HG03432 (cell line): ENCODE results near the gene DGCR6L.
"Not testable (repeated sequence)": the region's sequence is repeated elsewhere in the genome, so short reads cannot be mapped to it uniquely, and the experiment has no call there.

Source experiments
- ATAC-seq: cut with Tn5 transposase; IDR thresholded peaks from one replicate; pipeline ENCODE4 v1.9.1; 2021; ENCODE audit warnings: mild to moderate bottlenecking, moderate library complexity; ENCODE audit not compliant: unreplicated experiment

Gene DGCR6L

DNA sequence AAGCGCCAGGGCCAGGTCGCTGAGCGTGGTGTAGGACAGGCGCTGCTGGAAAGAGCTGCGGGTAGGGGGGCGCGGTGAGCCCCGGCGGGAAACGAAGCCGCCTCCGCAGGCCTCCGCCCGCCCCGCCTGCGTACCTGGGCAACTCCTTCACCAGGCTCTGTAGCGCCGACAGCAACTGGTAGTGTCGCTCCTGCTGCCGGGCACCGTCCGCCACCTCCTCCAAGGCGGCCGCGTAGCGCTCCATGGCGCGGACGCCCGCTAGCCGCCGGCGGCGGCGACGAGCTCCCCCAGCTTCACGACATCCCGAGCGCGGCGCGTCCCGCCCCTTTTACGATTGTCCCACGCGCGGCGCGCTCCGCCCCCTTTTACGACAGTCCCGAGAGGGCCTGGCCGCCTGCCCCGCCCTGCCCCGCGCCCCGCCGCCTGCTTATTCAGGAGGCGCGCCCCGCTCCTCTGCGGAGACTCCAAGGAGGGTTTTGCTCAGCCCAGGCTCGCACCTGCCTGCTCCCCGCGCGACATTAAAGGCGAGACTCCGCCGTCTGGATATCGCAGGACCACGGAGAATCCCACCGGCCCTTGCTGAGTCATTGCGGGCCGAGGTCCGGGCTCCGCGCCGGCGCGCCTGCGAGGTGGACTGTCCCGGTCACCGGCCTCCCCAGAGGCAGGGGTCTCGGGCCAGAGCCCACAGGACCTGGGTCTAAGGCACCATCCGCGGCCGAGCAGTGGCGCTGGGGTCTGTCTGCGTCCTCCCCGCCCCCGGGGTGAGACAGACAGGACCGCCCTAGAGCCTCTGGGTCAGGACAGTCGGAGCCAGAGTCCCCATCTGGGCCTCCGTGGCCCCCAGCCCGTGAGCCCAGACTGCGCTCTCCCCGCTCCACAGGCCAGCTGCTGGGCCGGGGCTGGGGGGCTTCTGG lies at the start of gene DGCR6L:
TSS of gene DGCR6L (minus strand) at position 316 of the 914 bp plus-strand sequence. CDS start at position 244, 72 bp downstream.
- peak; percentile 73 for ATAC-seq

DNA sequence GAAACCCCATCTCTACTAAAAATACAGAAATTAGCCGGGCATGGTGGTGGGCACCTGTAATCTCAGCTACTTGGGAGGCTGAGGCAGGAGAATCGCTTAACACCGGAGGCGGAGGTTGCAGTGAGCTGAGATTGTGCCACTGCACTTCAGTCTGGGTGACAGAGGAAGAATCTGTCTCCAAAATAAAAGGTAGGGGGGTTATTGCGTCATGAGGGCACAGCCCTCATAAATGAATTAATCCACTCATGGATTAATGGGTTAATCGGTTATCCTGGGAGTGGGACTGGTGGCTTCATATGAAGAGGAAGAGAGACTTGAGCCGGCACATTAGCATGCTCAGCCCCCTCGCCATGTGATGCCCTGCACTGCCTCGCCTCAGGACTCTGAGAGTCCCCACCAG lies 49.0 kb upstream of the DGCR6L start:
- not testable (repeated sequence) for ATAC-seq

DNA sequence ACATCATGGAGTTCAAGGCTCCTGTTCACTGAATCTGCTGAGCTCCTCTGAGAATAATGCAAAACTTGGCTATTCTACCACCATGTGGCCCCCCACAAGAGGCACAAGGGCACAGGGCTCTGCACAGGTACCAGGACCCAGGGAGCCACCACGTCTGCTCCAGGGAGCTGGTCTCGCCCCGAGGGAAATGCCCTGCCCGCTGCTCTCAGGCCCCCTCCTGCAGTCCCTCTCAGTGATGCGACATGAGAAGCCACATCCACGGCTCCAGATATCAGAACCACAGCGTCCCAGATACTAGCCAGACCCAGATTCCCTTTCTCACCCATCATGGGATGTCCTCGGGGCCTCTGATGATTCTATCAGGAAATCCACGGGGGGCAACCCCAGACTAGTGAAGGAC lies 47.0 kb upstream of the DGCR6L start:
- not testable (repeated sequence) for ATAC-seq

DNA sequence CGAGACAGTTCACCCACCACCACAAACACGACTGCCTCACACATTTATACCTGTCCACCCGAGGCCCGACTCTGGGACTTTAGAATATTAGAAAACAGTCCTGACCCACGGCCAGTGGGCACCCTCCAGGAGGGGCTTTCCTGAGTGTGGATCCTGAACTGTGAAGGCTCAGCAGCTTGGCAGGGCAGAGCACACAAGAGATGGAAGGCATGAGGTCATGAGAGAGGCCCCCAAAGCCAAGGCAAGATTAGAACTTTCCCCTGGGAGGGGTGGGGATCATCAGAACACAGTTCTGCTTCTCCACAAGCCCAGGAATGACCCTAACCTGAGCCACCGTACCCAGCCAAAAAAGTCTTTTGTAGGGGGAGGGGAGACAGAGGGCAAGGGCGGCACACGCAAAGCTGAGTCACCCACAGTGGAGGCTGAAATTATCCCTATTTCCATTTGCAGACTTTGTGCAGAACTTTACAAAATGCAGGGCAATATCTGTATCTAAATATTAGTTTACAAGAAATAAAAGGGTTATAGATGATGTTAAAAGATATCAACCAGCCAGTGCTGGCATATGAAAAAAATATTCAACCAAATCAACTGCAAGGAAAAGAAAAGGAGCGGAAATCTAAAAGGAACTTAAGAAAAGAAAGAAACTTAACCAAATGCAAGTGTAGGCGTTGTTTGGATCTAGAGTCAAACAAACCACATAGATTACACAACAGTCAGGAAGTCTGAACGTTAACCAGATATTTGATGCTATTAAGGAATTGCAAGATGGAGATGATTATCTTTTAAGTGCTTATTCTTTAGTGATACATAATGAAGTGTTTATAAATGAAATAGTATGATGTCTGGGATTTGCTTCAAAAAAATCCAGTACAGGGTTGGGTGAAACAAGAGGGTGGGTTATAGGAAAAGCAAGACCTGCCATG lies 44.7 kb upstream of the DGCR6L start:
- ATAC-seq, result not testable (repeated sequence)

DNA sequence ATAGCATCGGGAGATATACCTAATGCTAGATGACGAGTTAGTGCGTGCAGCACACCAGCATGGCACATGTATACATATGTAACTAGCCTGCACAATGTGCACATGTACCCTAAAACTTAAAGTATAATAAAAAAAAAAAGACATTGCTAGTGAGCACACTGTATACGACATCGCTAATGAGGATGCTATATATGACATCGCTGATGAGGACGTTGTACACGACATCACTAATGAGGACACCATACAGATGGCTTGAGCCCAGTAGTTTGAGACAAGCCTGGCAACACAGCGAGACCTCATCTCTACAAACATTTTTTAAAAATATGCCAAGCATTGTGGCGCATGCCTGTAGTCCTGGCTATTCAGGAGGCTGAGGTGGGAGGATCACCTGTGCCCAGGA lies 42.5 kb upstream of the DGCR6L start:
- not testable (repeated sequence) for ATAC-seq

DNA sequence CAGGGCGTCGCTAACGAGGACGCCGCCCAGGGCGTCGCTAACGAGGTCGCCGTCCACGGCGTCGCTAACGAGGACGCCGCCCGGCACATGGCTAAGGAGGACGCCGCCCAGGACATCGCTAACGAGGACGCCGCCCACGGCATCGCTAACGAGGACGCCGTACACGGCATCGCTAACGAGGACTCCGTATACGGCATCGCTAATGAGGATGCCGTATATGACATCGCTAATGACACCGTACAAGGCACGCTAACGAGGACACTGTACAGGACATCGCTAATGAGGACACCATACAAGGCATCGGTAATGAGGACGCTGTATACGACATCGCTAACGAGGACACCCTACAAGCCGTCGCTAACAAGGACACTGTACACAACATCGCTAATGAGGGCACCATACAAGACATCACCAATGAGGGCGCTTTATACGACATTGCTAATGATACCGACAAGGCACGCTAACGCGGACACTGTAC lies 41.9 kb upstream of the DGCR6L start:
- ATAC-seq, result not testable (repeated sequence)

DNA sequence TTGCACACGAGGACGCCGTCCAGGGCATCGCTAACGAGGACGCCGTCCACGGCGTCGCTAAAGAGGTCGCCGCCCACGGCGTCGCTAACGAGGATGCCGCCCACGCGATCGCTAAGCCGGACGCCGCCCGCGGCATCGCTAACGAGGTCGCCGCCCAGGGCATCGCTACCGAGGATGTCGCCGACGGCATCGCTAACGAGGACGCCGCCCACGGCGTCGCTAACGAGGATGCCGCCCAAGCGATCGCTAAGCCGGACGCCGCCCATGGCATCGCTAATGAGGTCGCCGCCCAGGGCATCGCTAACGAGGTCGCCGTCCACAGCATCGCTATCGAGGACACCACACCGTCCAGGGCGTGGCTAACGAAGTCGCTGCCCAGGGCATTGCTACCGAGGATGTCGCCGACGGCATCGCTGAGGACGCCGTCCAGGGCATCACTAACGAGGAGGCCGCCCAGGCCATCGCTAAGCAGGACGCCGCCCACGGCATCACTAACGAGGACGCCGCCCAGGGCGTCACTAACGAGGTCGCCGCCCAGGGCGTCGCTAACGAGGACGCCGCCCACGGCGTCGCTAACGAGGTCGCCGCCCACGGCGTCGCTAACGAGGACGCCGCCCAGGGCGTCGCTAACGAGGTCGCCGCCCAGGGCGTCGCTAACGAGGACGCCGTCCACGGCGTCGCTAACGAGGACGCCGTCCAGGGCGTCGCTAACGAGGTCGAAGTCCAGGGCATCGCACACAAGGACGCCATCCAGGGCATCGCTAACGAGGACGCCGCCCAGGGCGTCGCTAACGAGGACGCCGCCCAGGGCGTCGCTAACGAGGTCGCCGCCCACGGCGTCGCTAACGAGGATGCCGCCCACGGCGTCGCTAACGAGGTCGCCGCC lies 41.2 kb upstream of the DGCR6L start:
- ATAC-seq, result not testable (repeated sequence)

DNA sequence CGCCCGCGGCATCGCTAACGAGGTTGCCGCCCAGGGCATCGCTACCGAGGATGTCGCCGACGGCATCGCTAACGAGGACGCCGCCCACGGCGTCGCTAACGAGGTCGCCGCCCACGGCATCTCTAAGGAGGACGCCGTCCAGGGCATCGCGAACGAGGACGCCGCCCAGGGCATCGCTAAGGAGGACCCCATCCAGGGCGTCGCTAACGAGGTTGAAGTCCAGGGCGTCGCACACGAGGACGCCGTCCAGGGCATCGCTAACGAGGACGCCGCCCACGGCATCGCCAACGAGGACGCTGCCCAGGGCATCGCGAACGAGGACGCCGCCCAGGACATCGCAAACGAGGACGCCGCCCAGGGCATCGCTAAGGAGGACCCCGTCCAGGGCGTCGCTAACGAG lies 40.4 kb upstream of the DGCR6L start:
- ATAC-seq, result not testable (repeated sequence)

DNA sequence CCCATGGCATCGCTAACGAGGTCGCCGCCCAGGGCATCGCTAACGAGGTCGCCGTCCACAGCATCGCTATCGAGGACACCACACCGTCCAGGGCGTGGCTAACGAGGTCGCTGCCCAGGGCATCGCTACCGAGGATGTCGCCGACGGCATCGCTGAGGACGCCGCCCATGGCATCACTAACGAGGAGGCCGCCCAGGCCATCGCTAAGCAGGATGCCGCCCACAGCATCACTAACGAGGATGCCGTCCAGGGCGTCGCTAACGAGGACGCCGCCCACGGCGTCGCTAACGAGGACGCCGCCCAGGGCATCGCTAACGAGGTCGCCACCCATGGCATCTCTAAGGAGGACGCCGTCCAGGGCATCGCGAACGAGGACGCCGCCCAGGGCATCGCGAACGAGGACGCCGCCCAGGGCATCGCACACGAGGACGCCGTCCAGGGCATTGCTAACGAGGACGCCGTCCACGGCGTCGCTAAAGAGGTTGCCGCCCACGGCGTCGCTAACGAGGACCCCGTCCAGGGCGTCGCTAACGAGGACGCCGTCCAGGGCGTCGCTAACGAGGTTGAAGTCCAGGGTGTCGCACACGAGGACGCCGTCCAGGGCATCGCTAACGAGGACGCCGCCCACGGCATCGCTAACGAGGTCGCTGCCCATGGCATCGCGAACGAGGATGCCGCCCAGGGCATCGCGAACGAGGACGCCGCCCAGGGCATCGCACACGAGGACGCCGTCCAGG lies 38.8 kb upstream of the DGCR6L start:
- ATAC-seq, result not testable (repeated sequence)

DNA sequence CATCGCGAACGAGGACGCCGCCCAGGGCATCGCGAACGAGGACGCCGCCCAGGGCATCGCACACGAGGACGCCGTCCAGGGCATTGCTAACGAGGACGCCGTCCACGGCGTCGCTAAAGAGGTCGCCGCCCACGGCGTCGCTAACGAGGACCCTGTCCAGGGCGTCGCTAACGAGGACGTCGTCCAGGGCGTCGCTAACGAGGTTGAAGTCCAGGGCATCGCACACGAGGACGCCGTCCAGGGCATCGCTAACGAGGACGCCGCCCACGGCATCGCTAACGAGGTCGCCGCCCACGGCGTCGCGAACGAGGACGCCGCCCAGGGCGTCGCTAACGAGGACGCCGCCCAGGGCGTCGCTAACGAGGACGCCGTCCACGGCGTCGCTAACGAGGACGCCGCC lies 38.1 kb upstream of the DGCR6L start:
- ATAC-seq, result not testable (repeated sequence)

DNA sequence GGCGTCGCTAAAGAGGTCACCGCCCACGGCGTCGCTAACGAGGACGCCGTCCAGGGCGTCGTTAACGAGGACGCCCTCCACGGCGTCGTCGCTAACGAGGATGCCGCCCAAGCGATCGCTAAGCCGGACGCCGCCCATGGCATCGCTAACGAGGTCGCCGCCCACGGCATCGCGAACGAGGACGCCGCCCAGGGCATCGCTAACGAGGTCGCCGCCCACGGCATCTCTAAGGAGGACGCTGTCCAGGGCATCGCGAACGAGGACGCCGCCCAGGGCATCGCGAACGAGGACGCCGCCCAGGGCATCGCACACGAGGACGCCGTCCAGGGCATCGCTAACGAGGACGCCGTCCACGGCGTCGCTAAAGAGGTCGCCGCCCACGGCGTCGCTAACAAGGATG lies 37.0 kb upstream of the DGCR6L start:
- ATAC-seq, result not testable (repeated sequence)

DNA sequence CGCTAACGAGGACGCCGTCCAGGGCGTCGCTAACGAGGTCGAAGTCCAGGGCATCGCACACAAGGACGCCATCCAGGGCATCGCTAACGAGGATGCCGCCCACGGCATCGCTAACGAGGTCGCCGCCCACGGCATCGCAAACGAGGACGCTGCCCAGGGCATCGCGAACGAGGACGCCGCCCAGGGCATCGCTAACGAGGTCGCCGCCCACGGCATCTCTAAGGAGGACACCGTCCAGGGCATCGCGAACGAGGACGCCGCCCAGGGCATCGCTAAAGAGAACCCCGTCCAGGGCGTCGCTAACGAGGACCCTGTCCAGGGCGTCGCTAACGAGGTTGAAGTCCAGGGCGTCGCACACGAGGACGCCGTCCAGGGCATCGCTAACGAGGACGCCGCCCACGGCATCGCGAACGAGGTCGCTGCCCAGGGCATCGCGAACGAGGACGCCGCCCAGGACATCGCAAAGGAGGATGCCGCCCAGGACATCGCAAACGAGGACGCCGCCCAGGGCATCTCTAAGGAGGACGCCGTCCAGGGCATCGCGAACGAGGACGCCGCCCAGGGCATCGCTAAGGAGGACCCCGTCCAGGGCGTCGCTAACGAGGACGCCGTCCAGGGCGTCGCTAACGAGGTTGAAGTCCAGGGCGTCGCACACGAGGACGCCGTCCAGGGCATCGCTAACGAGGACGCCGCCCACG lies 36.2 kb upstream of the DGCR6L start:
- ATAC-seq, result not testable (repeated sequence)

DNA sequence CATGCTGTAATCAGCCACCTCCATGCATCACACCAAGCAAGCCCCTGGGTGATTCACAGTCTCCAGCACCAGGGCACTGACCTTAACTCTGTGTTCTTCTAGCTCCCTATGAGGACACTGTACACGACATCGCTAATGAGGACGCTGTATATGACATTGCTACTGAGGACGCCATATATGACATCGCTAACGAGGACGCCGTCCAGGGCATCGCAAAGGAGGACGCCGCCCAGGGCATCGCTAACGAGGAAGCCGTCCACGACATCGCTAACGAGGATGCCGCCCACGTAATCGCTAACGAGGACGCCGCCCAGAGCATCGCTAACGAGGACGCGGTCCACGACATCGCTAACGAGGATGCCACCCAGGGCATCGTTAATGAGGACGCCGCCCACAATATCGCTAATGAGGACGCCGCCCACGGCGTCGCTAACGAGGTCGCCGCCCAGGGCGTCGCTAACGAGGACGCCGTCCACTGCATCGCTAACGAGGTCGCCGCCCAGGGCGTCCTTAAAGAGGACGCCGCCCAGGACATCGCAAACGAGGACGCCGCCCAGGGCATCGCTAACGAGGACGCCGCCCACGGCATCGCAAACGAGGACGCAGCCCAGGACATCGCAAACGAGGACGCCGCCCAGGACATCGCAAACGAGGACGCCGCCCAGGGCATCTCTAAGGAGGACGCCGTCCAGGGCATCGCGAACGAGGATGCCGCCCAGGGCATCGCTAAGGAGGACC lies 34.5 kb upstream of the DGCR6L start:
- no peak for ATAC-seq

DNA sequence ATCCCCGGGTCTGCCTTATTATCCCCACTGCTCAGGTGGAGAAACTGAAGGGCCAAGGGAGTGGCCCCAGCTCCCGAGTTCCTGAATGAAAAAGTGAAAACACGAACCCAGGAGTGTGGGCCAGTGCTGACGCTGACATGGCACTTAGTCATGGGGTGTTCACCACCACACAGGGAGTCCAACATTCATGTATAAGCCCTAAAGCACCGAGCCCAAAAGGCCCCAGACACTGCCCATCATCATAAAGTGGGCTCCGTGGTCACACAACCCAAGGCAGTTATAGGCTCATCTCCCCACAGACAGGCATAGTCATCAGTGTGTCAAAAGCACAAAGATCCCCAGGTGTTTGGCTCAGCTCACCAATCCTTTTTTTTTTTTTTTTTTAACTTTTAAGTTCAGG lies 32.7 kb upstream of the DGCR6L start:
- ATAC-seq, result not testable (repeated sequence)

DNA sequence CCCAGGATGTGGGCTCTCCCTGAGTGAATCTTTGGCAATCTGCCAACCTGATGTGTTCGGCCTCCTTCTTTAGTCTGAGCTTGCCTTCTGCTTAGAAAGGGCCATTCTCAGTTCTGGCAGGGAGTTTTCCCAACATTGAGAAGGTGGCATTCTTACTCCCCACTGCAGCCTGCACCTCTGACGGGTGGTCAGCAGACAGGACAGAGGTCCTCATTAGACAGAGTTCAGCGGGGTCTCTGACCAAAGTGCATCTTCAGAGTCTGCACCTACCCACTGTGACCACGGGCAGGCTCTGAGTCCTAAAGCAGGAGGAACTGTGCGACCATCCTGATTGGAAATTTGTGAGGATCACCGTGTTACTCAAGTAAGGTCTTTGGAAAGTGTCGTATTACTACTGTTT lies 26.7 kb upstream of the DGCR6L start:
- not testable (repeated sequence) for ATAC-seq

DNA sequence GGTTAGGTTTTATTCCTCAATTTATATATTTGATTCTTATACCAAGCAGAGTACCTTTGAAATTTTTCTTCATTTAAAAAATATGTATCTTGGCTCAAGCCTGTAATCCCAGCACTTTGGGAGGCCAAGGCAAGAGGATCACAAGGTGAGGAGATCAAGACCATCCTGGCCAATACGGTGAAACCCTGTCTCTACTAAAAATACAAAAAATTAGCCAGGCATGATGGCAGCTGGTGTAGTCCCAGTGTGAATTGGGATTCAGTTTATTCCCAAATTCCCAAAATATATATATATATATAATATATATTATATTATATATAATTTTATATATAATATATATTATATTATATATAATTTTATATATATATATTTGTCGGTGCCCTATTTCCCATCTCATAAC lies 18.4 kb upstream of the DGCR6L start:
- ATAC-seq, result not testable (repeated sequence)

DNA sequence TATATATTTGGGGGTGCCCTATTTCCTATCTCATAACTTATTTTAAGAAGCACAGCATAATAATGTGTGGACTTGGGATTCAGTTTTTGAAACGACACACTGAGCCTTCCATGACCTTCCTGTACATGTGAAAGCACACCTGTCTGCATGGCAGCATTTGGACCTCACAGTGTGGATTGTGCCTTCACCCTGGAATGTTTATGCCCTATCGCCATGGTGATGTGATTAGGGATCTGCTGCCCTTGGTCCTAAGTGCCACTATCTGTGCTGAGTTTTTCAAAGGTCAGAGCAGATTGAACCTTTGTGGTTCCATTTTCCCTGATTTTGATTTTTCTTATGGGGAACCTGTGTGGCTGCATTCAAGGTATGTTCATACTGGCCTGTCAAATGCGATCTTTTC lies 17.9 kb upstream of the DGCR6L start:
- not testable (repeated sequence) for ATAC-seq

DNA sequence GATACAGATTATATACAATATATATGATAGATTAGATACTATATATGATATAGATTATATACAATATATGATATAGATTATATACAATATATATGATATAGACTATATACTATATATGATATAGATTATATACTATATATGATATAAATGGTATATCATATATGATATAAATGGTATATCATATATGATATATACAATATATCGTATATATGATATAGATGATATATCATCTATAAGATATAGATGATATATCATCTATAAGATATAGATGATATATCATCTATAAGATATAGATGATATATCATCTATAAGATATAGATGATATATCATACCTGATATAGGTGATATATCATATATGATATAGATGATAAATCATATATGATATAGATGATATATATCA lies 16.7 kb upstream of the DGCR6L start:
- ATAC-seq, result not testable (repeated sequence)
